AG09319 (cell line): ENCODE results near the gene SLC6A16.
"Not testable (repeated sequence)": the region's sequence is repeated elsewhere in the genome, so short reads cannot be mapped to it uniquely, and the experiment has no call there.

Experiments
- DNase-seq: peaks from one replicate; pipeline ENCODE4 v3.0.0-alpha.2; 2010; ENCODE audit warnings: low read depth; ENCODE audit errors: extremely low read depth
- TF ChIP-seq, protein P1 (sequence below): IDR thresholded peaks from 2 replicates; pipeline ENCODE4 v1.5.1; 2011; ENCODE audit warnings: low read depth, mild to moderate bottlenecking, inconsistent platforms, low read length, moderate library complexity

Gene SLC6A16

DNA sequence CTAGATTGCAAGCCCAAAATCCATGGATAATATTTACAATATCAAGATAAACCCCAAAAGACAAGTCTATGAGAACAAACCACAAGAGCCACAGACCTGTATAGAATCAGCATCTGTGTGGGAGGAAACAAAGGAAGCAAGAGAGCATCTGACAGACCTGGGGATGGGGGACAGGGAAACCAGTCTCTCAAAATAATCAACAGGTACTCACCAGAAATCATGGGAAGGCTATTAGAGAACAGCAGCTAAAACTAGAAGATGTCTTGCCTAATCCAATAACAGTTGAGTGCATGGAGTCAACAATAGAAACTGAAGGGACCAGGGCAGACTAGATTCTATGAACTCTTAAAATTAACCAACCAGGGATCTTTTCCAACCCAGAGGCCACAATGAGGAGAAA is 8.7 kb downstream of the SLC6A16 start:
- TF ChIP-seq, protein P1, sequence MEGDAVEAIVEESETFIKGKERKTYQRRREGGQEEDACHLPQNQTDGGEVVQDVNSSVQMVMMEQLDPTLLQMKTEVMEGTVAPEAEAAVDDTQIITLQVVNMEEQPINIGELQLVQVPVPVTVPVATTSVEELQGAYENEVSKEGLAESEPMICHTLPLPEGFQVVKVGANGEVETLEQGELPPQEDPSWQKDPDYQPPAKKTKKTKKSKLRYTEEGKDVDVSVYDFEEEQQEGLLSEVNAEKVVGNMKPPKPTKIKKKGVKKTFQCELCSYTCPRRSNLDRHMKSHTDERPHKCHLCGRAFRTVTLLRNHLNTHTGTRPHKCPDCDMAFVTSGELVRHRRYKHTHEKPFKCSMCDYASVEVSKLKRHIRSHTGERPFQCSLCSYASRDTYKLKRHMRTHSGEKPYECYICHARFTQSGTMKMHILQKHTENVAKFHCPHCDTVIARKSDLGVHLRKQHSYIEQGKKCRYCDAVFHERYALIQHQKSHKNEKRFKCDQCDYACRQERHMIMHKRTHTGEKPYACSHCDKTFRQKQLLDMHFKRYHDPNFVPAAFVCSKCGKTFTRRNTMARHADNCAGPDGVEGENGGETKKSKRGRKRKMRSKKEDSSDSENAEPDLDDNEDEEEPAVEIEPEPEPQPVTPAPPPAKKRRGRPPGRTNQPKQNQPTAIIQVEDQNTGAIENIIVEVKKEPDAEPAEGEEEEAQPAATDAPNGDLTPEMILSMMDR, result no peak
- no peak for DNase-seq

DNA sequence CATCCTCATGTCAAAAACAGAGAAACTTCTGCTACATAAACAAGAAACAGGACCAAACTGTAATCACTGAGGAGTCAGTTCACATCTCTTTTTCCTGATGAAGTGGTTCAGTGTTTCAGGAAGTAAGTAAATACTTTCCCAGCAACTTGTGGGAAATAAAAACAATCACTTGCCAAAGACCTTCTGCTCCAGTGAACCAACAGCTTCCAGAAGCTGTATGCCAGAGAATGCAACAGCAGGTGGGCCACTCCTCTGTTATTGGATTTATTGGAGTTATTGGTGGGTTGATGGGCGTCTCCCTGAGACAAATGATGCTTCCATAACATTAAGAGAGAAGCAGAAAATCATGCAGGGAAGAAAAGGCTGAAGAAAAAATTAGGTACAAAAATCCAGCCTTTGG is 9.9 kb downstream of the SLC6A16 start:
- no peak for DNase-seq
- TF ChIP-seq, protein P1, result no peak

GRCh38 chr19:49309087-49309486 is 15.9 kb downstream of the SLC6A16 start:
- TF ChIP-seq, protein P1, result no peak
- no peak for DNase-seq

DNA sequence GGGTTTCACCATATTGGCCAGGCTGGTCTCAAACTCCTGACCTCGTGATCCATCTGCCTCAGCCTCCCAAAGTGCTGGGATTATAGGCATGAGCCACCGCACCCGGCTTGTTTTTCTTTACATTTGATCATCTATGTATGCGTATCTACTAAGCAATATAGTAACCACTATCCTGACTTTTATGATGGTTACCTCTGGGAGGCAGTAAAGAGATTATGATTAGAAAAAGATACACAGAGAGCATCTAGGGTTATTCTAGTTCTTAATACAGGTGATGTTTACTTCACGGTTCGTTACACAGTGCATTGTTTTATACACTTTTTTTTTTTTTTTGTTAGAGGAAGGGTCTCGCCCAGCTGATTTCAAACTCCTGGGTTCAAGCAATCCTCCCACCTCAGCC is 18.3 kb downstream of the SLC6A16 start:
- not testable (repeated sequence) for DNase-seq

DNA sequence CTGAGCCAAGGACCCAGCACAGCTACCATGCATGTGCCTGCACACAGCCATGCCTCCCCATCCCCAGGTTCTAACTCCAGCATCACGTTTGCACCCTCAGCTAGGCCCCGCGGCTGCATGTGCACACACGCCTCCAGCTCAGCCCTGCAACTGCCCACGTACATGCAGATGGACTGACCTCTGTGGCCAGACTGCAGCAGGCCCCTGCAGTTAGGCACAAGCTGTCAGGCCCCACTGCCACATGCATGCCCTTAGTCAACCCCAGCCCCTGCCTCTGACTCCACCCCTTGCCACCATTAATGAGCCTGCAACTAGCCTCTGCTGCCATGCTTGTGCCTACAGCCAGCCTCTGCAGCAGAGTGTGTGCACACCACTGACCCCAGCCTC is 23.1 kb downstream of the SLC6A16 start:
- no peak for DNase-seq
- TF ChIP-seq, protein P1, result no peak

DNA sequence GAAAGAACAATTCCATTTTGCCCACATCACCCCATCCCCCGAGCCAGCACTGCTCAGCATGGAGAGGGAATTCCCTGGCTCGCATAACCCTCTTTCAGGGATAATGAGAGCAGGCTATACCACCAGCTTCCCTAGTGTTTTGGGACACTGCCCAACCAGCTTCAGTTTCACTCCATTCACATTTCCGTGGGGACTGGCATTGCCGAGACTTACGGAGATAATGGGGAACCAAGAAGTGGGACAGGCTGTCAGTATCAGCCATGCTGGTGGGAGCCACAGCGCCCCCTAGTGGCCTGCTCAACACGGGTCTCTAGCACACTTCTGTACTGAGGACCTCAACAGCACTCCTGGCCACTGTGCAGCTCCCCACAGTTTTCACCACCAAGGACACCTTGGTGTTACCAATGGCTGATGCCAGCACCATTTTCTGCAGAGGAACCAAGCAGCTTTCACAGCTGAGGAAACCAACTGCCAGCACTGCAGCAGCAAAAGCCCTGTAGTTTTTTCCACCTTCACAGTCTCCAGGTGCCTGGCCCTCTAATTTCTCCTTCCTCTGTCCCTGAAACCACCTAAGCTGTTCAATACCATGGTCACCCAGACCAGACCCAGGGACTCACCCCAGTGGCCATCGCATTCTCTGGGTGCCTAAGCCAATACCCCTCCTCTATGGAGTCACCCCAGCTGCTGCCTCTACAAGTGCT is 23.7 kb downstream of the SLC6A16 start:
- no peak for DNase-seq
- TF ChIP-seq, protein P1, result peak; percentile 79

DNA sequence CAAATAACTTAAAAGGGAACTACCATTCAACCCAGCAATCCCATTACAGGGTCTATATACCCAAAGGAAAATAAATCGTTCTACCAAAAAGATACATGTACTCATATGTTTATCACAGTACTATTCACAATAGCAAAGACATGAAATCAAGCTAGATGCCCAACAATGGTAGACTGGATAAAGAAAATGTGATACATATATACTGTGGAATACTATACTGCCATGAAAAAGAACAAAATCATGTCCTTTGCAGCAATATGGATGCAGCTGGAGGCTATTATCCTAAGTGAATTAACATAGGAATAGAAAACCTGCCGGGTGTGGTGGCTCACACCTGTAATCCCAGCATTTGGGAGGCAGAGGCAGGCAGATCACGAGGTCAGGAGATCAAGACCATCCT is 26.3 kb downstream of the SLC6A16 start:
- not testable (repeated sequence) for DNase-seq

DNA sequence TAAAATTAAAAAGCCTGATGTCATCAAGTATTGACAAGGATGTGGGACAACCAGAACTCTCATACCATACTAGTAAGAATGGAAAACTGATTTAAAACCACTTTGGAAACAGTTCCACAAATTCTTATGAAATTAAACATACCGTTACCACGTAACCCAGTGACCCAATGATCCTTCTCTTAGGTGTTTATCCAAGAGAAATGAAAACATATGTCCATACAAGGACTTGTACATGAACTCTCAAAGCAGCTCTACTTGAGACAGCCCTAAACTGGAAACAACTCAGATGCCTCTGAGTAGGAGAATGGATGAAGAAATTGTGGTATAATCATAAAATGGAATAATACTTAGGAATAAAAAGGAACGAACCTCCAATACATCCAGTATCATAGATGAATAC is 27.6 kb downstream of the SLC6A16 start:
- TF ChIP-seq, protein P1, result no peak
- no peak for DNase-seq
